RWPE1 (cell line): ENCODE results near the gene SERHL2.
"Not testable (repeated sequence)": the region's sequence is repeated elsewhere in the genome, so short reads cannot be mapped to it uniquely, and the experiment has no call there.

Source experiments
- CTCF ChIA-PET: fragments of 350-600 bp; sonication (Branson Sonifier 250); formaldehyde crosslinking; extraction: SDS; loops from one replicate; lab custom pipeline; 2021; lab: Yijun Ruan, JAX
- POLR2A ChIA-PET: fragments of 400-600 bp; formaldehyde crosslinking; extraction: SDS; loops from one replicate; lab custom pipeline; 2020; ENCODE audit warnings: antibody characterized with exemption; ENCODE audit not compliant: low non-redundant PET; lab: Yijun Ruan, JAX
- DNase-seq: peaks from one replicate; pipeline ENCODE4 v3.0.0; 2012; ENCODE audit warnings: low spot score
- H3K27ac ChIP-seq: fragments of 450-650 bp; 2 replicates; pipeline ENCODE4 v1.5.1; 2017
- CTCF ChIP-seq: fragments of 450-650 bp; conservative IDR thresholded peaks from 2 replicates; pipeline ENCODE4 v1.5.1; 2017; ENCODE audit warnings: low read depth, mild to moderate bottlenecking

SERHL2 gene

DNA sequence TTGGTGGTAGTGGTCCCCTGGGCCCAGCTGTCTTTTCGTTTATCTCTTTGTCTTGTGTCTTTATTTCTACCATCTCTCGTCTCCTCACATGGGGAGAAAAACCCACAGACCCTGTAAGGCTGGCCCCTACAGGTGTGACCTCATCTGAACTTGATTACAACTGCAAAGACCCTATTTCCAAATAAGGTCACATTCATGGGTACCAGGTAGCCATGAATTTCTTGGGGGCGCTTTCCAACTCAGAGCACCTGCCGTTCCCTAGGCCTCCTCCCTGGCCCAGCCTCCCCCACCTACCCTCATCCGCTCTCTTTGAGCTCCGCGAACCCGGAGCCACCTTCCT is 20.1 kb upstream of the SERHL2 start:
- no peak for TF ChIP-seq CTCF
- no peak for DNase-seq
- ChIA-PET CTCF (no interaction called here), POLR2A (no interaction called here)
- no peak overlapping the region for H3K27ac ChIP-seq

DNA sequence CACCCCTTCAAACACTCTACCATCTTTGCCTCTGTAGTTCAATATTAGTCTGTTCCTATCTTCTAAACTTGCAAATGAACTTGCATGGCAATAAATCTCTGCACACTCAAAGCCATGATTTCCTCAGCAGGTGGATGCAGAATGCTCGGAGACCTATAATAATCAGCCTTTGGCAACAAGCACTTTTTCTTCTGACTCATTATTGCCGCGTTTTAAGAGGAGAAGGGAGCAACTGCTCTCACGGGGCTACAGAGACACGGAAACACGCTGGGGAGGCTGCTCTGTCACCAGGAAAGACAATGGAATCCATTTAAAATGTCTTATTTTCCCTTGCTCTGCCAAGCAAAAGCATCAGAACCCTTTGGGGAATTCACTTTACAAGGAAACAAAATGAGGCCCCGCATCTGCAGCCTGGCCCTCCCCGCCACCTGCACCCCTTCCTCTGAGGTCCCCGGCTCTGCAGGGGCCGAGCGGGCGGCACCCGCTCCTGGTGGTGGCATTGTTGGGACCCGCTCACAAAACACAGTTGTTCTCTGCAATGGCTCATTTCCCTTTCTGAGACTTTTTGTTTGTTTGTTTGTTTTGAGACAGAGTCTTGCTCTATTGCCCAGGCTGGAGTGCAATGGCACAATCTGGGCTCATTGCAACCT is 18.5 kb upstream of the SERHL2 start:
- POLR2A ChIA-PET, DNase-seq, H3K27ac ChIP-seq, CTCF ChIA-PET: not testable (repeated sequence)

DNA sequence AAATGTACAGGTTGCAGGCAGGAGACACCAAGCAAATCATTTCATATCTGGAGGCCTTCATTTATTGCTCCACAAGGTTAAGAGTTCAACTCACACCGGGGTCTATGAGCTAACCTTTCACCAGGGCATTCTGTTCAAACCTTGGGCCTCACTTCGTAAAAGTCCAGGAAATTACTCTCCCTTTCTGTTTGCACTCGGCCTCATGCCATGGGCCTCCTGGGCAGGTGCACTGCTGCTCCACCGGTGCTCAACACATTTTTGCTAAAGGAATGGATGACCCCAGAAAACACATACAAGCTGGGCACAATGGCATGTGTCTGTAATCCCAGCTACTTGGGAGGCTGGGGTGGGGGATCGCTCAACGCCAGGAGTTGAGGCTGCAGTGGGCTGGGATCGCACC is 17.6 kb upstream of the SERHL2 start:
- no peak overlapping the region for H3K27ac ChIP-seq
- ChIA-PET CTCF (no interaction called here), POLR2A (no interaction called here)
- DNase-seq: no peak
- no peak for TF ChIP-seq CTCF

DNA sequence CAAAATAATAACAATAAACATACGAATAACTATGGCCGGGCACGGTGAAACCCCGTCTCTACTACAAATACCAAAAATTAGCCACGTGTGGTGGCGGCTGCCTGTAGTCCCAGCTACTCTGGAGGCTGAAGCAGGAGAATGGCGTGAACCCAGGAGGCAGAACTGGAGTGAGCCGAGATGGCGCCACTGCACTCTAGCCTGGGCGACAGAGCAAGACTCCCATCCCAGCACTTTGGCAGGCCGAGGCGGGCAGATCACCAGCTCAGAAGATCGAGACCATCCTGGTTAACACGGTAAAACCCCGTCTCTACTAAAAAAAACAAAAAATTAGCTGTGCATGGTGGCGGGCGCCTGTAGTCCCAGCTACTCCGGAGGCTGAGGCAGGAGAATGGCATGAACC is 17.1 kb upstream of the SERHL2 start:
- H3K27ac ChIP-seq, POLR2A ChIA-PET, CTCF ChIA-PET, DNase-seq: not testable (repeated sequence)

DNA sequence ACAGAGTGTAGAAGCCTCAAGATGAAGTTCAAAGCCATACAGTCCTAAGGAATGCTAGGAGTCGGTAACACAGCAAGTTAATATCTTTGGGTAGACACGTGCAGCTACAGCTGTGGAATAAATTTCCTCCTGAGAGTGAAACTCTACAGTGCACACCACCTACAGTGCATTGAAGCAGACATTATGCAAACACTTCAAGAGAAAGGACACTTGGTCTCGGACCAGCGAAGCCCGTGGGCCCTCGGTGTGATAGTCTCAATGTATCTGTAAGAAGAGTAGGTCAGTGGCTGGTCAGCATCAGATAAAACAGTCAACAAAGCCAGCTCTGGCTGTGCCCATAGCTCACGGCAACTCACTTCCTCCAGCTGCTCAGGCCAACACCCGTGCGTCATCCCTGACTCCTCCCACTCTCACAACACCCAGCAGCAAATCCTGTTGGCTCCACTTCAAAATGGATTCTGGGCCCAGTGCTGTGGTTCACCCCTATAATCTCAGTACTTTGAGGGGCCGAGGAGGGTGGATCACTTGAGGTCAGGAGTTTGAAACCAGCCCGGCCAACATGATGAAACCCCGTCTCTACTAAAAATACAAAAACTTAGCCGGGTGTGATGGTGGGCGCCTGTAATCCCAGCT is 16.4 kb upstream of the SERHL2 start:
- CTCF ChIA-PET: not testable (repeated sequence)

GRCh38 chr22:42539236-42539771 is 14.5 kb upstream of the SERHL2 start:
- POLR2A ChIA-PET, DNase-seq, H3K27ac ChIP-seq: not testable (repeated sequence)

More for the DNA sequence above, 16.4 kb upstream of the SERHL2 start:
- DNase-seq, H3K27ac ChIP-seq, POLR2A ChIA-PET: not testable (repeated sequence)

GRCh38 chr22:42544686-42545085 is 9.1 kb upstream of the SERHL2 start:
- CTCF ChIA-PET: interaction anchor here (0.6 kb wide), 1 partner anchor 597 kb away, joined by 3 read pairs; no protein-coding TSS in a partner anchor
- no peak for DNase-seq
- no peak overlapping the region for H3K27ac ChIP-seq
- TF ChIP-seq CTCF: no peak
- POLR2A ChIA-PET: no interaction called here

More at GRCh38 chr22:42539236-42539771, 14.5 kb upstream of the SERHL2 start:
- CTCF ChIA-PET: not testable (repeated sequence)

- no peak overlapping the region for H3K27ac ChIP-seq
- no peak for DNase-seq
- POLR2A ChIA-PET: no interaction called here
- CTCF ChIA-PET: no interaction called here
- no peak for TF ChIP-seq CTCF
These were observed 6.2 kb upstream of the SERHL2 start for GRCh38 chr22:42547562-42547961.

DNA sequence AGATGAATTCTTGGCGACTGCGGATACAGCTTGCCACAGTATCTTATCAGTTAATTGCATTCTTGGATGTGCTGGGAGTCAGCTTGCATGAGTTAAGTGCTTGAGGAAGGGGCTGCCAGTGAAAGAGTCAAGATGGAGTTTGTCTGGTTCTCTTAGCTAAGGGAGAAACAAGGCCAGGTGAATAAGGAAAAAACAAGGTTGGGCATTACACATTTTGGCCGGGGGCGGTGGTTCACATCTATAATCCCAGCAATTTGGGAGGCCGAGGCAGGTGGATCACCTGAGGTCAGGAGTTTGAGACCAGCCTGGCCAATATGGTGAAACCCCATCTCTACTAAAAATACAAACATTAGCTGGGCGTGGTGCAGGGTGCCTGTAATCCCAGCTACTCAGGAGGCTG is 5.6 kb upstream of the SERHL2 start:
- DNase-seq, H3K27ac ChIP-seq, CTCF ChIA-PET, POLR2A ChIA-PET: not testable (repeated sequence)
